Transverse colon (tissue), 4 donors: ENCODE measurements around the gene ORC2. TPM values are rescaled to one million over a fixed set of nuclear protein-coding genes. Genes with fewer than 3 reads are reported as not detected.

Experiments
- DNase-seq: peaks from one replicate; pipeline ENCODE4 v3.0.0-alpha.2; 2019
- H3K27ac ChIP-seq, 4 donors: fragments of 200-600 bp; sonication (generic); 2 replicates each; pipeline ENCODE4 v1.5.1; 2016 to 2018; ENCODE audit warnings: inconsistent platforms in 4 of 4
- H3K27me3 ChIP-seq: fragments of 200-600 bp; sonication (generic); 2 replicates; pipeline ENCODE4 v1.5.1; 2017; ENCODE audit warnings: inconsistent platforms
- H3K36me3 ChIP-seq, 4 donors: fragments of 200-600 bp; sonication (generic); 2 replicates each; pipeline ENCODE4 v1.5.1; 2017 to 2019; ENCODE audit warnings: inconsistent platforms in 4 of 4
- H3K4me1 ChIP-seq, 4 donors: fragments of 200-600 bp; sonication (generic); 2 replicates each; pipeline ENCODE4 v1.5.1; 2017 to 2020; ENCODE audit warnings: inconsistent platforms in 4 of 4
- H3K4me3 ChIP-seq, 4 donors: fragments of 200-600 bp; sonication (generic); 1 replicate in 1 of 4; 2 replicates in 3 of 4; pipeline versions ENCODE4 v1.5.1 to v1.6.1; 2017 to 2019; ENCODE audit warnings: inconsistent platforms in 4 of 4
- H3K9me3 ChIP-seq, 2 donors: fragments of 200-600 bp; sonication (generic); 2 replicates each; pipeline ENCODE4 v1.5.1; 2017 to 2019; ENCODE audit warnings: inconsistent platforms in 2 of 2
- EP300 ChIP-seq: sonication (generic); formaldehyde crosslinking; IDR thresholded peaks from one replicate; pipeline ENCODE4 v1.6.1; 2017; ENCODE audit warnings: antibody characterized with exemption, low read depth
- POLR2A ChIP-seq: fragments of 450-650 bp; IDR thresholded peaks from one replicate; pipeline ENCODE4 v1.6.1; 2016; ENCODE audit warnings: antibody characterized with exemption, mild to moderate bottlenecking, moderate library complexity
- POLR2AphosphoS5 ChIP-seq, 3 donors: sonication (generic); formaldehyde crosslinking; IDR thresholded peaks; one replicate each; pipeline ENCODE4 v1.6.1; 2016; ENCODE audit warnings: antibody characterized with exemption in 3 of 3
- WGBS, 2 donors: methylation state at CpG; one replicate each; pipeline ENCODE4 v1.1.5; 2018; ENCODE audit warnings: low coverage in 1 of 2; 5-methylcytosine and 5-hydroxymethylcytosine counted together
- in situ Hi-C, 4 donors: fragments of 200-750 bp; cut with MboI; loops; one replicate each; pipeline versions ENCODE4 v1.15.0 to v1.15.1; 2017; ENCODE audit warnings: low sequenced_read_pairs in 3 of 4, low pct_ligation_motif_present in 1 of 4, low pct_unique_long_range_greater_than_20kb in 1 of 4
- intact Hi-C: fragments of 100-400 bp; cut with DNase I; formaldehyde crosslinking; loops from one replicate; pipeline ENCODE4 v1.15.1; 2023; ENCODE audit warnings: low total_unique reads
- small RNA-seq, 4 donors: library from RNA; depleted of rRNA; stranded (forward); fragments of <200 nt; gene quantifications; one replicate each; pipeline ENCODE3, GENCODE V24; 2016
- total RNA-seq, 4 donors: library from RNA; depleted of rRNA; stranded (reverse); fragments of >200 nt; gene quantifications; one replicate each; pipeline ENCODE4 v1.1.0, GENCODE V29; 2016
- TF ChIP-seq, protein P1 (sequence below), 5 experiments: fragments of 200-600 bp in 3 of 5; fragments of 450-650 bp in 2 of 5; sonication (generic) in 3 of 5; IDR thresholded peaks; 1 replicate in 2 of 5; 2 replicates in 3 of 5; pipeline ENCODE4 v1.5.1; 2016 to 2017; ENCODE audit warnings: antibody characterized with exemption in 5 of 5, inconsistent platforms in 3 of 5, mild to moderate bottlenecking in 2 of 5, moderate library complexity in 1 of 5

The ORC2 gene
- total RNA-seq, 4 donors from 2014 or later: 15.1 to 30.5 (median 20.8) TPM

DNA sequence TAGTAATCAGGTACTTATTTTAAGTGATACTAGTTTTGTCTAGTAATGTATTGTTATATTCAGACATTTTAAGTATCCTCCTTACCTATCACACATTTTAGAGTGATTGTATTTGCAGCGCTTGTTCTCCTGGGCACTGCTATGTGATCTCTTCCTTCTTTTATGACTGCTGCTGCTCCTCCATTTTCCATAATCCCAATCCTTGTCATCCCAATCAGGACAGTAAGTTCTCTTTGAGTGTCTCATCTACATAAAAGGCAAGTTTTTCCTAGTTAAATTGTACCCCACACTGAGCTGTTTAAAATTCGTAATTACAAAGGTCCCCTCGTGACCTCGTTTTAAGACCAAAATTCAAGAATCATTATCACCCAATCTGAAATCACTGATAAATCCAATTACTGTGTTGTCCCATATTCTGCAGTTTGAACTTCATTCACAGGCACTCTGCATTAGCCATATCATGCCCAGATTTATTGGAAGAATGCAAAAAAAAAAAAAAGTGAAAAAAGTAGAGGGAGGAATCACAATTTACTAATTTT, 101.8 kb downstream of the ORC2 start:
- Histone ChIP-seq H3K27ac (peak overlapping the region; percentile 98 to 100 (median 99)), H3K9me3 (no peaks in the 10 kb centered on the region), H3K27me3 (no peaks in the 10 kb centered on the region), H3K4me3 (peak overlapping the region; percentile 73 to 92 (median 80)), H3K4me1 (peaks cover 12 to 51% (median 32%) of the 10 kb centered on the region in 4 donors), H3K36me3 (peaks cover 0 to 40% (median 16%) of the 10 kb centered on the region in 4 donors)
- DNase-seq: no peak
- WGBS, 2 donors: 0 to 8% methylated on average over 3 to 4 of the region's 4 CpGs
- TF ChIP-seq POLR2A (no peak), EP300 (no peak), POLR2AphosphoS5 (IDR thresholded peaks at IDR 0.05) (no peak)
- TF ChIP-seq, protein P1, sequence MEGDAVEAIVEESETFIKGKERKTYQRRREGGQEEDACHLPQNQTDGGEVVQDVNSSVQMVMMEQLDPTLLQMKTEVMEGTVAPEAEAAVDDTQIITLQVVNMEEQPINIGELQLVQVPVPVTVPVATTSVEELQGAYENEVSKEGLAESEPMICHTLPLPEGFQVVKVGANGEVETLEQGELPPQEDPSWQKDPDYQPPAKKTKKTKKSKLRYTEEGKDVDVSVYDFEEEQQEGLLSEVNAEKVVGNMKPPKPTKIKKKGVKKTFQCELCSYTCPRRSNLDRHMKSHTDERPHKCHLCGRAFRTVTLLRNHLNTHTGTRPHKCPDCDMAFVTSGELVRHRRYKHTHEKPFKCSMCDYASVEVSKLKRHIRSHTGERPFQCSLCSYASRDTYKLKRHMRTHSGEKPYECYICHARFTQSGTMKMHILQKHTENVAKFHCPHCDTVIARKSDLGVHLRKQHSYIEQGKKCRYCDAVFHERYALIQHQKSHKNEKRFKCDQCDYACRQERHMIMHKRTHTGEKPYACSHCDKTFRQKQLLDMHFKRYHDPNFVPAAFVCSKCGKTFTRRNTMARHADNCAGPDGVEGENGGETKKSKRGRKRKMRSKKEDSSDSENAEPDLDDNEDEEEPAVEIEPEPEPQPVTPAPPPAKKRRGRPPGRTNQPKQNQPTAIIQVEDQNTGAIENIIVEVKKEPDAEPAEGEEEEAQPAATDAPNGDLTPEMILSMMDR (IDR thresholded peaks at IDR 0.05): no peak
- intact Hi-C loops: no loop called here
- in situ Hi-C loops: loop anchor here in 2 of 4 donors (10.0 to 25.0 kb wide), 2 partner anchors 47 to 549 kb away; partner anchors contain the start of genes BZW1 (in 1 of the 2) and SPATS2L (in 1 of the 2)

DNA sequence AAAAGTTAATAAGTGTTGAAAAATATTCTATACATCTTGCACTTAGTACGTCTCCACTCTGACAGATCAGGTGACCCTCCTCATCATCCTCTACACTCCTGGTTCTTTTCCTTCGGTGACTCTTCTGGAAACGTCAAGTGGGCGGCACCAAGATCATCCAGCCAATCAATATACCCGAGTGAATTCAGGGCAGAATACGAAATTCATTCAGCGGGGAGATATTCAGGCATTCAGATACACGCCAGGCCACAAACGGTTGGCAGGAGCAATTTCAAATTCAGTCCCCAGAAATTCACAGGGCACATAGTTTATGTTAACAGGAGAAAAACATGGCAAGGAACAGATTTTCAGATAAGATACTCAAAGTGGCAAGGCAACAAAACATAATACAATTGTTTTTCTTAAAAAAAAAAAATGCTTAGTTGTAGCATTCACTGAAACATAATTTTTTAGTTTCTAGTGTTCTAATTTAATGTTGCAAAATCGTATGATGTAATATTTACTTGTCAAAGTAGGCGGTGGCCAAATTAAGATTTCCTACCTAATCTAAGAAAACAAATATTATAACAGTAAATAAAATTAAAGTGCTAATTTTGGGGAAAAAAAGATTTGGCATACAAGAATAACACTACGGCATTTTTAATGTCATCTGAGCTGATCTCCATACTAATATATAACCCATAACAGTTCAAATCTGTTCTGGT, 103.2 kb downstream of the ORC2 start:
- TF ChIP-seq, protein P1 (IDR thresholded peaks at IDR 0.05): no peak
- TF ChIP-seq EP300 (no peak), POLR2AphosphoS5 (IDR thresholded peaks at IDR 0.05) (no peak), POLR2A (no peak)
- Histone ChIP-seq H3K36me3 (peaks cover 0 to 55% (median 24%) of the 10 kb centered on the region in 4 donors), H3K4me1 (peaks cover 11 to 50% (median 30%) of the 10 kb centered on the region in 4 donors), H3K9me3 (no peaks in the 10 kb centered on the region), H3K4me3 (peak overlapping the region in 2 of 4 donors; percentile 1 to 73), H3K27ac (peak overlapping the region; percentile 98 to 100 (median 99)), H3K27me3 (no peaks in the 10 kb centered on the region)
- 28 to 39% methylated on average over 11 to 12 of the region's 12 CpGs for WGBS, 2 donors
- no peak for DNase-seq
- intact Hi-C loops: no loop called here
- in situ Hi-C loops: loop anchor here in 2 of 4 donors (10.0 to 25.0 kb wide), 2 partner anchors 45 to 548 kb away; partner anchors contain the start of genes BZW1 (in 1 of the 2) and SPATS2L (in 1 of the 2)

Small RNAs within 50 kb of the gene (small RNA-seq; reads per million reads assigned to genes)
- gene RF00019 (0 reads per million in 4 donors), gene RNU6-312P (0 reads per million in 4 donors), gene RNU6-762P (0 reads per million in 4 donors)

Other genes with a start within 250 kb of the ORC2 start
- 100 to 1,000 TPM in 2 of 4 donors, 10 to 100 TPM in 2; 17.1 to 167 (median 110) TPM for gene BZW1, start 151.8 kb downstream of the ORC2 start, total RNA-seq
- 100 to 1,000 TPM; 115 to 231 (median 127) TPM for gene CLK1, start 99.0 kb downstream of the ORC2 start, total RNA-seq
- gene PPIL3, start 74.6 kb downstream of the ORC2 start, total RNA-seq: 10 to 100 TPM; 16.8 to 18.4 (median 17.7) TPM
- 10 to 100 TPM; 14.5 to 26.6 (median 21.5) TPM for gene NIF3L1, start 74.3 kb downstream of the ORC2 start, total RNA-seq
- 100 to 1,000 TPM in 1 of 4 donors, 10 to 100 TPM in 3; 23.9 to 104 (median 35.8) TPM for gene HYCC2, start 108.0 kb upstream of the ORC2 start, total RNA-seq
- gene NDUFB3, start 108.3 kb upstream of the ORC2 start, total RNA-seq: 100 to 1,000 TPM in 1 of 4 donors, 10 to 100 TPM in 1, 1 to 10 TPM in 2; 2.2 to 111 (median 44.9) TPM
- gene CFLAR, start 152.5 kb upstream of the ORC2 start, total RNA-seq: 100 to 1,000 TPM; 148 to 449 (median 323) TPM
- 10 to 100 TPM in 3 of 4 donors, 1 to 10 TPM in 1; 4.8 to 68.4 (median 38.1) TPM for gene CASP10, start 219.5 kb upstream of the ORC2 start, total RNA-seq